ENCODE results near the gene APOA5.
"Not testable (repeated sequence)": the region's sequence is repeated elsewhere in the genome, so short reads cannot be mapped to it uniquely, and the experiment has no call there.

Gene APOA5

DNA sequence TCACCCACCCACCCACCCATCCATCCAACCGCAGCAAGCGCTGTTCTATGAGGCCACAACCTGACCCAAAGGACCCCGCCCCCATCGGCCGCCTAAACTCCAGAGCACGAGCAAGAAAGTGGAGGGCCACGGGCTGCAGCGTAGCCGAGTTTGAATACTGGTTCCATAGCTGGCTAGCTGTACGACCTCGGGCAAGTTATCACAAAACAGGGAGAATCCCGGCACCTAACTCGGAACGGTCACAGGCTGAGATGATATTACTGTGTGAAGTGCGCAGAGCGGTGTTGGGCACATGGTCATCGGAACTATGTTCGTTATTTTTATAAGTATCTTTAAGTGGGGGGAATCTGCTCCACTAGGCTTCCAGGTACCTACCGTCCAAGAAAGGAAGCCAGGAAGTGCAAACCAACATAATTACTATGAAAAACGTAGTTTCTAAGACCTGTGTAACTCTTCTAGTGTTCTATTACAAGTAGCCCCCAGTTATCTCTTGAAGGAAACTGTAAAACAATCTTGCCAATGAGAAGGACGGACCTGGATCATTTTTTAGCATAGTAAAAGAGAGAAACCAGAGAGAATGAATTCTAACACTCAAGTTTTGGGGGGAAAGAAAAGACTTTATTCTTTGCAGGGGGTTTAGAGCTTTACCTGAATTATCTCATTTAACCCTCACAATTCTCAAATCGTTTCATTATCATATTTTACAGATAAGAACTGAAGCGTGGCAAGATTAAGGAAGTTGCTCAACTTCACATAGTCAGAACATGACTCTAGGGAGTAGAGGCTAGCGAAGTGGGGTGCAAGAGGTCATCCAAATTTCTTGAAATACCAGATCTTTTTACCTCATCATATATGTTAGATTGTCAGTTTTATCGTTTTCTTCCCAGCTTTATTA lies 18.2 kb downstream of the APOA5 start:
- no peak for DNase-seq (ENCODE audit: low read depth)

DNA sequence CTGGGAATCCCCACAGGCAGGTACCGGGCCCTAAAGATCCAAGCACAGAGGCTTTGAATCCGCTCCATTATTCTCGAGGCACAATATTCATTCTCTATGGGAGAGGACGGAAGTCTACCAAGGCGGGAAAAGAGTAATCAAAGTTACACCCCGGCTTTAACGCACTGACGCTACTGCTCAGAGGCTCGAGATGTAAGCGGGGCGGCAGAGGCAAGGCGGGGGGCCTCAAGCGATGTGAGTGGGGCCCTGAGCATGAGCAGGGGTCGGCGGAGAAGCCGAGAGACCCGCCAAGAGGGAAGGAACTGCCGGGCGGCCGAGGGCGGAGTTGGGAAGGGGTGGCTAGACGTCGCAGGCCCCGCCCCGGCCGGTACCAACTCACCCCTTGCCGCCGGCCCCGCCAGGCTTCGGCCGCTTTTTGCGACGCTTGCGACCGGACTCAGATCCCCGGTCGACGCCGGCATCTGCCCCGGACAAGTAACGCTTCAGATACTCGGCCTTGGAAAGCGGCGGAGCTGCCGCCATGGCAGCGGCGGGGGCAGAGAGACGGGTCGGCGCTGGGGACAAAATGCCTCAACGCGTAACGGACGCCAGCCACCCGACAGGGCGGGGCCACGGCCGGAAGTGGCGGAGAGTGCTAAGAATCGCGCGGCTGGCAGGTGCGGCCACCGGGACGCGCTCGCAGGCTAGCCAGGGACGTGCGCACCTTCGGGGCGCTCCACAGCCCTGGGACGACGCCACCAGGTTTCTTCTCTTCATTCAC lies 19.1 kb downstream of the APOA5 start, which contains the start of gene BUD13:
TSS of gene BUD13 (minus strand) at position 545 of the 760 bp plus-strand sequence. CDS start at position 522, 23 bp downstream.
- peak; percentile 94 for DNase-seq (ENCODE audit: low read depth)

DNA sequence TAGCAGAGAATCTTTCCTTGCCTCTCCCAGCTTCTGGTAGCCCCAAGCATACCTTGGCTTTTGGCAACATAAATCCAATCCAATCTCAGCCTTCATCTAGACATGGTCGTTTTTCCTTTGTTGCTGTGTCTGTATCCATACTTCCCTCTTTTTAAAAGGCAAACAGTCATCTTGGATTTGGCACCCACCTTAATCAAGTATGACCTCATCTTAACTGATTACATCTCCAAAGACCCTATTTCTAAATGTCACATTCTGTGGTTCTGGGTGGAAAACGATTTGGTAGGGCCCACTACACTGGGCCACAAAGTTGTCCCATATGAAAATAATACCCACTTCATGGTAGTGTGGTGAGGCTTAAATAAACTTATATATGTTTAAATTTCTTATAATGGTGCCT lies 19.7 kb downstream of the APOA5 start:
- DNase-seq (ENCODE audit: low read depth), result no peak

DNA sequence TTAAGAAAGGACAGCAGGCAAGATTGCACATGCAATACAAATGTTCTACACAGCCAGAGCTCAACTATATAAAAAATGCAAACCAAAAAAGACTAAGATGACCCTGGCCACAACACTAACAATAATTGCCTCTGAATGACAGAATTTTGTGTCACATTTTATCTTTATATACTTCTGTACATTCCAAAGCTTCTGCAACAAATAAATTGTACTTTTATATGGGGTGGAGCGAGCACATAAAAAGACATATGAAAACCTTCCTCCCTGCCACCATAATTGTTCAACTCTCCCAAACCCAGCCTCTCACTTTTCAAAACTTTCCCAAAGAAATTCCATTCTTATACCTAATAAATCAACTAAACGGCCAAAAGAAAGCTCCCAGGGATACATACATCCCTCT lies 29.5 kb downstream of the APOA5 start:
- no peak for DNase-seq (ENCODE audit: low read depth)

DNA sequence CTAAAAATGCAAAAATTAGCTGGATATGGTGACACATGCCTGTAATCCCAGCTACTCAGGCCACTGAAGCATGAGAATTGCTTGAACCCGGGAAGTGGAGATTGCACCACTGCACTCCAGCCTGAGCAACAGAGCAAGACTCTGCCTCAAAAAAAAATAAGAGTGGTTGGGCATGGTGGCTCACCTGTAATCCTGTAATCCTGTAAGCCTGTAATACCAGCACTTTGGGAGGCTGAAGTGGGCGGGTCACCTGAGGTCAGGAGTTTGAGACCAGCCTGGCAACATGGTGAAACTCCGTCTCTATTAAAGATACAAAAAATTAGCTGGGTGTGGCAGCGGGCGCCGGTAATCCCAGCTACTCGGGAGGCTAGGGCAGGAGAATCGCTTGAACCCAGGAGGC lies 35.6 kb downstream of the APOA5 start:
- DNase-seq (ENCODE audit: low read depth), result not testable (repeated sequence)

DNA sequence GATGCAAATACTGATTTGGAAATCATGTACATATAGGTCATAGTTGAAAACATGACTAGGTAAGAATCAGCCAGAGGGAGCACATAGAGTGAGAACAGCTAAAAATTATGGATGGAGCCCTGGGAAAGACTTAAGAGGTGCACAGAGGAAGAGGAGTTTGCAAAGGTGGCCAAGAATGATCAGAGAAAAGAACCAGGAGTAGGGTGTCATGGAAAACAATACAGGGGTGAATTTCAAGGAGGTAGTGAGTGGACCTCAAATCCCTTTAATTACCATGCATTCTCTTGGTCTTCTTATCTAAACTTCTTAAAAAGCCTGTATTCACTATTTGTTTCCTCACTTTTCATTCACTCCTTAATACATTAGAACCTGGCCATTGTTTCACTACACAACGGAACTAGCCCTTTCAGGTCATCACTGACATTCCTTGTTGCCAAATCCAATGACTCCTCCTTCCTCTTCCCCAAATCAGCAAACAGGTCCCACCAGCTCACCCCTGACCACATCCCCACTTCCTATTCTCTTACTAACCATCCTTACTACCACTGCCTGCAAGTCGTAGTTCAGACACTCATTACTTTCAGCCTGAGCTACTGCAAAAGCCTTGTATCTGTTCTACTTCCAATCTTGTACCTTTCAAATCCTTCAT lies 41.5 kb downstream of the APOA5 start:
- DNase-seq (ENCODE audit: low read depth), result no peak

DNA sequence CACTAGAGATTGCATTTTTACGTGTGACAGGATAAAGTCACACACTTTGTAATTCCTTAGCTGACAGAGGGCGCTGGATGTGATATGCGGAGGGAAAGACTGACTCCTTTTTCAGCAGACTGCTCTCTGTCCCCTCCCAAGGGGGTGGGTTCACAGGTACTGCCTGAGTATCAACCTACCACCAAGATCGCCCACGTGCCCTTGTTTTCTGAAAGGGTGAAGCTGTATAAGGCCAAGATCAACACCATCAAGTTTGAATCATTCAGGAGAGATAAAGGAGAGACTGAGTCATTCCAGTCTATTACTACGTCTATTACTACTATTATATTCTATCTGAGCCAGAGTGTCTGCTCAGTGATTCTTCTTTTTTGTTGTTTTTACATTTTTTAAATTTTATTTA lies 49.6 kb downstream of the APOA5 start:
- DNase-seq (ENCODE audit: low read depth), result peak; percentile 4

DNA sequence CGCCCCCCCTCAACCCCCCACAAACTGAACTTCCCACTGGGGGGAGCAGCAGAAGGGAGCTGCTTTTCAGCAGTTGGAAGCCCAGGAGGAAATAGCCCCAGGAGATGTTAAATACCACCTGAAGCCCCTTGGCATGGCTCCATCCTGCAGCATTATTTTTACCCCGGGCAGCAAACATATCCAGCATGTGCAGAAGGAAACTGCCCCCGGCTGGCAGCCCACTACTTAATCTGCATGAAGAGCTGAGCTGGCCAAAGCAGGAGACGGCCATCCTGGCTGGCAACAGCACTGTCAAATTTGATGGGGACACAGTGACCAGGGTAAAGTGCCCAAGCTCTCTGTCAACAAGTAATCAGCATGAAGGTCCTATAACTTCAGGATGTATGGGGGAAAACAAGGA lies 50.9 kb downstream of the APOA5 start:
- no peak for DNase-seq (ENCODE audit: low read depth)
